Vagina (tissue), 2 donors: ENCODE measurements around the gene PARD3. TPM values are rescaled to one million over a fixed set of nuclear protein-coding genes. Genes with fewer than 3 reads are reported as not detected.

Experiments used
- DNase-seq, 2 donors: peaks; one replicate each; pipeline ENCODE4 v3.0.0-alpha.2; 2017; ENCODE audit errors: extremely low spot score in 2 of 2
- H3K27ac ChIP-seq: fragments of 200-600 bp; sonication (generic); one replicate; pipeline ENCODE4 v1.5.1; 2019
- H3K27me3 ChIP-seq: fragments of 200-600 bp; sonication (generic); one replicate; pipeline ENCODE4 v1.5.1; 2019
- H3K36me3 ChIP-seq, 2 donors: fragments of 200-600 bp; sonication (generic); one replicate each; pipeline ENCODE4 v1.5.1; 2017 to 2019
- H3K4me1 ChIP-seq: fragments of 200-600 bp; sonication (generic); one replicate; pipeline ENCODE4 v1.5.1; 2019
- H3K4me3 ChIP-seq, 2 donors: fragments of 200-600 bp; sonication (generic); 1 replicate in 1 of 2; 2 replicates in 1 of 2; pipeline ENCODE4 v1.5.1; 2016 to 2019
- H3K9me3 ChIP-seq: fragments of 200-600 bp; sonication (generic); one replicate; pipeline ENCODE4 v1.5.1; 2019
- CTCF ChIP-seq, 3 experiments: fragments of 450-650 bp in 2 of 3; fragments of 200-600 bp in 1 of 3; sonication (generic) in 1 of 3; IDR thresholded peaks; one replicate each; pipeline ENCODE4 v1.5.1; 2017 to 2019; ENCODE audit warnings: antibody characterized with exemption in 3 of 3, mild to moderate bottlenecking in 2 of 3, moderate library complexity in 2 of 3
- POLR2A ChIP-seq, 2 donors: fragments of 450-650 bp; IDR thresholded peaks; one replicate each; pipeline ENCODE4 v1.6.1; 2017; ENCODE audit warnings: antibody characterized with exemption in 2 of 2, mild to moderate bottlenecking in 2 of 2, moderate library complexity in 2 of 2
- POLR2AphosphoS5 ChIP-seq, 2 donors: sonication (generic); formaldehyde crosslinking; IDR thresholded peaks; one replicate each; pipeline ENCODE4 v1.9.0; 2017; ENCODE audit warnings: antibody characterized with exemption in 2 of 2, mild to moderate bottlenecking in 2 of 2, low read depth in 1 of 2; ENCODE audit not compliant: insufficient read depth in 1 of 2
- intact Hi-C: fragments of 100-400 bp; cut with DNase I; formaldehyde crosslinking; loops from one replicate; pipeline ENCODE4 v1.15.1; 2023
- total RNA-seq: library from RNA; depleted of rRNA; stranded (reverse); fragments of >200 nt; gene quantifications from one replicate; pipeline ENCODE4 v1.2.3, GENCODE V29; 2016

The PARD3 gene
- total RNA-seq, 1 donor from 2014 or later: 95.5 TPM

- no peak for TF ChIP-seq POLR2A (IDR thresholded peaks at IDR 0.05)
- TF ChIP-seq CTCF (IDR thresholded peaks at IDR 0.05): no peak
- TF ChIP-seq POLR2AphosphoS5 (IDR thresholded peaks at IDR 0.05; ENCODE audit: insufficient read depth in 1 of 2, low read depth in 1 of 2): no peak
- Histone ChIP-seq H3K27ac (no peak overlapping the region), H3K9me3 (no peaks in the 10 kb centered on the region), H3K27me3 (no peaks in the 10 kb centered on the region), H3K36me3 (no peaks in the 10 kb centered on the region), H3K4me1 (peaks cover 6% of the 10 kb centered on the region), H3K4me3 (no peak overlapping the region)
- intact Hi-C loops: no loop called here
- DNase-seq: no peak
Observed at GRCh38 chr10:34152434-34152833, 662.7 kb downstream of the PARD3 start.

- Histone ChIP-seq H3K27me3 (no peaks in the 10 kb centered on the region), H3K27ac (no peak overlapping the region)
- intact Hi-C loops: no loop called here
Observed at GRCh38 chr10:34151931-34152330, 663.2 kb downstream of the PARD3 start.

GRCh38 chr10:34151481-34151880, 663.6 kb downstream of the PARD3 start:
- H3K9me3 ChIP-seq: no peaks in the 10 kb centered on the region
- H3K36me3 ChIP-seq: no peaks in the 10 kb centered on the region
- intact Hi-C loops: no loop called here
- no peak for DNase-seq
- no peak overlapping the region for H3K4me3 ChIP-seq
- H3K27me3 ChIP-seq: no peaks in the 10 kb centered on the region
- TF ChIP-seq POLR2AphosphoS5 (IDR thresholded peaks at IDR 0.05; ENCODE audit: insufficient read depth in 1 of 2, low read depth in 1 of 2): no peak
- no peak for TF ChIP-seq CTCF (IDR thresholded peaks at IDR 0.05)
- no peak for TF ChIP-seq POLR2A (IDR thresholded peaks at IDR 0.05)
- no peak overlapping the region for H3K27ac ChIP-seq
- H3K4me1 ChIP-seq: no peaks in the 10 kb centered on the region

More at GRCh38 chr10:34151931-34152330, 663.2 kb downstream of the PARD3 start:
- Histone ChIP-seq H3K4me1 (peaks cover 1% of the 10 kb centered on the region), H3K36me3 (no peaks in the 10 kb centered on the region), H3K9me3 (no peaks in the 10 kb centered on the region), H3K4me3 (no peak overlapping the region)
- TF ChIP-seq POLR2A (IDR thresholded peaks at IDR 0.05): no peak
- no peak for TF ChIP-seq CTCF (IDR thresholded peaks at IDR 0.05)
- no peak for TF ChIP-seq POLR2AphosphoS5 (IDR thresholded peaks at IDR 0.05; ENCODE audit: insufficient read depth in 1 of 2, low read depth in 1 of 2)
- DNase-seq: no peak

GRCh38 chr10:34150103-34150502, 665.0 kb downstream of the PARD3 start:
- intact Hi-C loops: no loop called here

GRCh38 chr10:34148305-34148657, 666.8 kb downstream of the PARD3 start:
- no peak overlapping the region for H3K27ac ChIP-seq
- intact Hi-C loops: no loop called here

More at GRCh38 chr10:34150103-34150502, 665.0 kb downstream of the PARD3 start:
- Histone ChIP-seq H3K4me1 (no peaks in the 10 kb centered on the region), H3K4me3 (no peak overlapping the region), H3K27me3 (no peaks in the 10 kb centered on the region), H3K36me3 (no peaks in the 10 kb centered on the region), H3K27ac (no peak overlapping the region), H3K9me3 (no peaks in the 10 kb centered on the region)
- DNase-seq: no peak
- TF ChIP-seq POLR2A (IDR thresholded peaks at IDR 0.05): no peak
- TF ChIP-seq POLR2AphosphoS5 (IDR thresholded peaks at IDR 0.05; ENCODE audit: insufficient read depth in 1 of 2, low read depth in 1 of 2): no peak
- no peak for TF ChIP-seq CTCF (IDR thresholded peaks at IDR 0.05)

More at GRCh38 chr10:34148305-34148657, 666.8 kb downstream of the PARD3 start:
- no peaks in the 10 kb centered on the region for H3K36me3 ChIP-seq
- no peaks in the 10 kb centered on the region for H3K9me3 ChIP-seq
- TF ChIP-seq CTCF (IDR thresholded peaks at IDR 0.05) (no peak), POLR2A (IDR thresholded peaks at IDR 0.05) (no peak)
- H3K4me3 ChIP-seq: no peak overlapping the region
- no peaks in the 10 kb centered on the region for H3K4me1 ChIP-seq
- no peaks in the 10 kb centered on the region for H3K27me3 ChIP-seq
- no peak for DNase-seq
